Activated CD4-positive, alpha-beta T cell treated with anti-CD3 and anti-CD28 coated beads, Interleukin-2, amount 50 U/mL, for 24 hours (primary cell): Measurements from ENCODE around the gene CD93.

ENCODE experiments used
- DNase-seq, 2 donors: peaks; one replicate each; pipeline ENCODE4 v3.0.0-alpha.2; 2020; ENCODE audit warnings: low read depth in 1 of 2, low spot score in 1 of 2

The CD93 gene

GRCh38 chr20:23037017-23037481 is 49.1 kb downstream of the CD93 start:
- no peak for DNase-seq

- DNase-seq, result no peak
Observed at GRCh38 chr20:23036371-23036770, 49.8 kb downstream of the CD93 start.

GRCh38 chr20:23035731-23036130 is 50.4 kb downstream of the CD93 start:
- DNase-seq, result no peak

- no peak for DNase-seq
Observed at GRCh38 chr20:23034721-23035671, 51.1 kb downstream of the CD93 start, which contains the start of gene SSTR4. Gene SSTR4 (plus strand): TSS chr20:23035312. CDS start chr20:23035484, 172 bp downstream.

GRCh38 chr20:23033918-23034317 is 52.2 kb downstream of the CD93 start:
- no peak for DNase-seq

- DNase-seq, result no peak
Observed at GRCh38 chr20:23032750-23033078, 53.4 kb downstream of the CD93 start.

GRCh38 chr20:23032056-23032749 is 53.9 kb downstream of the CD93 start:
- no peak for DNase-seq

GRCh38 chr20:23031346-23031745 is 54.8 kb downstream of the CD93 start:
- DNase-seq, result no peak
